Measurements from ENCODE around the gene SLC15A4. TPM values are rescaled to one million over a fixed set of nuclear protein-coding genes. Genes with fewer than 3 reads are reported as not detected.

SLC15A4 gene
- total and polyA plus RNA-seq, 9 of the 15 experiments (the other 6 are each of a cell fraction or from before 2014, with no cell fraction given) = 5.5 to 20.8 (median 10.1) TPM

GRCh38 chr12:128823216-128823915 lies 392 bp downstream of the SLC15A4 start:
- in situ Hi-C loops (cut with MboI) = no loop called here
- FAIRE-seq = no peak
- peak; percentile 45 to 74 (median 60) for DNase-seq (ENCODE audit: extremely low read depth in 1 of 4, low spot score in 3 of 4)
- POLR2A ChIA-PET = interaction anchor here (0.6 to 1.6 kb wide), 5 partner anchors 8 to 143 kb away, joined by 3 to 6 read pairs (median 4); no protein-coding TSS in a partner anchor
- Histone ChIP-seq H3K9me3 (replicated peaks; ENCODE audit: control insufficient read depth, insufficient read depth, low read depth, low read length) (no peaks in the 10 kb centered on the region), H2AFZ (ENCODE audit: low read depth, low read length) (peak overlapping the region; percentile 84), H3K27ac (ENCODE audit: extremely low read depth, low read depth, low read length) (peak overlapping the region; percentile 73), H3K4me2 (ENCODE audit: insufficient read depth, low read length) (peak overlapping the region; percentile 85), H3K9me1 (ENCODE audit: control insufficient read depth, insufficient read depth, low read length) (peaks cover 3% of the 10 kb centered on the region), H3K36me3 (ENCODE audit: control insufficient read depth, insufficient read depth, low read length) (peaks cover 24% of the 10 kb centered on the region; the same call in 2 of the 3 replicates), H3K27me3 (ENCODE audit: control insufficient read depth in 2 of 2, insufficient read depth in 2 of 2, low read length in 2 of 2) (peaks cover 0 to 1% of the 10 kb centered on the region in 2 experiments; a peak in 1 of 5 replicates), H3K4me3 (peak overlapping the region; percentile 75), H3K4me1 (replicated peaks in 1 of 2; ENCODE audit: control insufficient read depth in 2 of 2, insufficient read depth in 2 of 2, low read length in 2 of 2) (peaks cover 0 to 31% of the 10 kb centered on the region in 2 experiments; a peak in 3 of 5 replicates), H4K20me1 (replicated peaks; ENCODE audit: control insufficient read depth, insufficient read depth, low read length) (peaks cover 13% of the 10 kb centered on the region), H3K9ac (ENCODE audit: insufficient read depth in 1 of 2, low read depth in 2 of 2, low read length in 2 of 2) (peak overlapping the region; percentile 78 to 99), H3K79me2 (ENCODE audit: control insufficient read depth, insufficient read depth, low read length) (peaks cover 50% of the 10 kb centered on the region)
- CTCF ChIA-PET (ENCODE audit: low intra/inter-chr PET ratio) = no interaction called here
- peak; percentile 43 for ATAC-seq
- no TSS peak for BruUV-seq (replicated peaks)
- intact Hi-C loops (cut with micrococcal nuclease) = no loop called here
- 0% methylated on average over 7 of the region's 88 CpGs for WGBS (ENCODE audit: insufficient coverage, low coverage, missing lambda C conversion rate)
- TF ChIP-seq ZNF212 (CRISPR knock-in tag; IDR thresholded peaks at IDR 0.05) (no peak), CREB1 (IDR thresholded peaks at IDR 0.05) (no peak), CREB1 (CRISPR knock-in tag; IDR thresholded peaks at IDR 0.05) (no peak), NONO (IDR thresholded peaks at IDR 0.05; ENCODE audit: low read depth in 2 of 2, low read length in 1 of 2) (peak in 1 of 2 experiments; percentile 46; a peak in 1 of 4 replicates), CREB3L1 (IDR thresholded peaks at IDR 0.05; ENCODE audit: borderline replicate concordance, low read depth) (no peak), SNRNP70 (optimal IDR thresholded peaks at IDR 0.05; ENCODE audit: low read depth, low read length) (no peak), NRF1 (conservative IDR thresholded peaks at IDR 0.05 in 1 of 2, IDR thresholded peaks at IDR 0.05 in 1 of 2) (peak in 1 of 2 experiments; percentile 44; a peak in 2 of 4 replicates), SIRT6 (IDR thresholded peaks at IDR 0.05; ENCODE audit: low read depth, low read length) (no peak), NUFIP1 (IDR thresholded peaks at IDR 0.05; ENCODE audit: partially characterized antibody) (no peak), CTBP1 (IDR thresholded peaks at IDR 0.05; ENCODE audit: borderline replicate concordance) (peak; percentile 54), UBTF (IDR thresholded peaks at IDR 0.05; ENCODE audit: borderline replicate concordance in 1 of 2, low read depth in 2 of 2, low read length in 2 of 2) (0 out of 4 replicates have a peak, but pooled peaks of 1 of the 2 experiments have one; percentile 25), FIP1L1 (IDR thresholded peaks at IDR 0.05; ENCODE audit: low read depth, low read length, poor library complexity, severe bottlenecking) (no peak), KDM5B (IDR thresholded peaks at IDR 0.05; ENCODE audit: insufficient replicate concordance, low read depth, low read length) (peak; percentile 5), BDP1 (IDR thresholded peaks at IDR 0.05; ENCODE audit: insufficient read depth, insufficient read length) (no peak), FOXA1 (IDR thresholded peaks at IDR 0.05; ENCODE audit: borderline replicate concordance) (no peak), ERF (CRISPR knock-in tag; IDR thresholded peaks at IDR 0.05) (no peak)
- TF ChIP-seq, protein P1, sequence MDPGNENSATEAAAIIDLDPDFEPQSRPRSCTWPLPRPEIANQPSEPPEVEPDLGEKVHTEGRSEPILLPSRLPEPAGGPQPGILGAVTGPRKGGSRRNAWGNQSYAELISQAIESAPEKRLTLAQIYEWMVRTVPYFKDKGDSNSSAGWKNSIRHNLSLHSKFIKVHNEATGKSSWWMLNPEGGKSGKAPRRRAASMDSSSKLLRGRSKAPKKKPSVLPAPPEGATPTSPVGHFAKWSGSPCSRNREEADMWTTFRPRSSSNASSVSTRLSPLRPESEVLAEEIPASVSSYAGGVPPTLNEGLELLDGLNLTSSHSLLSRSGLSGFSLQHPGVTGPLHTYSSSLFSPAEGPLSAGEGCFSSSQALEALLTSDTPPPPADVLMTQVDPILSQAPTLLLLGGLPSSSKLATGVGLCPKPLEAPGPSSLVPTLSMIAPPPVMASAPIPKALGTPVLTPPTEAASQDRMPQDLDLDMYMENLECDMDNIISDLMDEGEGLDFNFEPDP (CRISPR knock-in tag; IDR thresholded peaks at IDR 0.05) = no peak
